GM19351 (cell line): ENCODE measurements around the gene DAB2IP.
"Not testable (repeated sequence)": the region's sequence is repeated elsewhere in the genome, so short reads cannot be mapped to it uniquely, and the experiment has no call there.

Experiments used
- ATAC-seq: cut with Tn5 transposase; IDR thresholded peaks from one replicate; pipeline ENCODE4 v1.9.1; 2021; ENCODE audit warnings: mild to moderate bottlenecking, moderate library complexity; ENCODE audit not compliant: unreplicated experiment

Gene DAB2IP

DNA sequence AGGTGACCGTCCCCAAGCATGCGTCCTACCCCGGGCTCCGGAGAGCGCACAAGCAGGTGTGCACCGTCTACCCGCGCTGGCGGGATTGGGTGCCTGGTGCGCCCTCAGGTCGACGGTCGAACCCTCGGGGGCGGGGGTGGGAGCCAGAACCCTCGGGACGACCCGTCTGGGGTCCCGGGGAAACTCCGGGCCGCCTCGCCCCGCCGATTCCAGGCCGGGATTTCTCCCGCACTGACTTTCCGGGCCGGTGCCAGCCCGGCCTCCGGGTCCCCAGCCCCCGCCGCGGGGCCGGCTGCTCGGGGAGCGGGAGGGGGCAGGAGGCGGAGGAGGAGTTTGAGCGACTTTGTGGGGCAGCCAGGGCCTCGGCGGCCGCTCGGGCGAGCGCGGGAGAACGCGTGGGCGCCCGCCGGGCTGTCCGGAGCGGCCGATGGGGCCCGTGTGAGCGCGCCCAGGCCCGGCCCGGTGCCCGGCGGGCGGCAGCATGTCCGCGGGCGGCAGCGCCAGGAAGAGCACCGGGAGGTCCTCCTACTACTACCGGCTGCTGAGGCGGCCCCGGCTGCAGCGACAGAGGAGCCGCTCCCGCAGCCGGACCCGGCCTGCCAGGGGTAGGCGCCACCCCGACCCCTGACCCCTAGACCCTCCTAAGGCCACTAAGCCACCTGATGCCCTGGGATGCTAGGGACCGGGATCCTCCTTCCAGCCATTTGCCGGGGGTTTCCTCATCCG is at the start of gene DAB2IP:
DAB2IP (plus strand) TSS at position 340 of the 726 bp plus-strand sequence; CDS start at position 482, 142 bp downstream.
- ATAC-seq, result no peak

DNA sequence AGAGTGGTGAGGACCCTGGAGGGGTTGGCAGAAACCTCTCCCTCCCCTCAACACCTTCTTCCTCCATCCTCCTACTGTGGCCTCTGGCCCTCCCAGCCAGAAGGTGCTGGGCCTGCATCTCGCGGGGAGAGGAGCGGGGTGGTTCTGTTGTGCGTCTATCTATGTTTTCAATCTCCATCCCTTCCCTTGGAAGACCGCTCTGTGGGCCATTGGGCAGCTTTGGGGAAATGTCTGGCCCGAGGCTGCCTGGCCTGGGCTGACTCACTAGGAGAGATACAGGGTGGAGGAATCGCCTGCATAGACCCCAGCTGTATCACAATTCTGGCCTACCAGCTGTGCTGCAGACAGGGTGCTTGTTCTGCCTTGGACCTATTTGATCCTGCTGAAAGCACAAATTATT is 48.4 kb upstream of the DAB2IP start:
- ATAC-seq, result no peak

DNA sequence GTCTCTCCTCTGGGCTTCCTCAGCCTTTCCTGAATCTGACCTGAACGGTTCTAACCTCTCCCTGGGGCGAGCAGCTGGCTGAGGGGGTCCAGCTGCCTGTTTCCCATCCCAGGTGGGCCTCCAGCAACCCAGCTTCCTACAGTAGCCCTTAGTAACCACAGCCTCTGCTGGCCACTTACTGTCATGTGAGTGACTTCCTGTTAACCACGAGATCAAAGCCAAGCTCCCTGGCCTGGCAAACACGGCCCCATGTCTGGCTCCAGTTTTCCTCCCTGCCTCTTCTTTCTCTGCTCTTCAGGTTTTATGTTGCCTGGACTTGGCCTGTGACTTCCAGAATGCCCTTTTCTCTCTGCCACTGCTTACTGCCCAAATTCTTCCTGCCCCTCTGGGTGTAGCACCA is 47.2 kb upstream of the DAB2IP start:
- no peak for ATAC-seq

DNA sequence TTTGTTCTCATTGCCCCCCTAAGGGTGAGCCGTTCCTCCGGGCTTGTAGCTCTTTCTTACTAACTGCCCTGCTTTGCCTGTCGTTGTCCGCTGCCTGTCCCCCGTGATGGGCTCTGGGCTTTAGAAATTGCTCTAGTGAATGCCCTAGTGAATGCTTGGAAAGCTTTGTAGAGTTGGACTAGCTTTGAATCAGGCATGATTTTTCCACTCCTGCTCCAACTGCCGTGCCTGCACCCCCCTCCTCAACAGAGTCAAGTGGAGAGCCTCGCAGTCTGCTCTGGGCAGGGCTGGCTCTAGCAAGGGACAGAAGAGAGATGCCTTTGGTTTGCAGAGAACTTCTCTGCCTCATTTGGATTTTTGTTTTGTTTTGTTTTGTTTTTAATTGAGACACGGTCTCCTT is 46.8 kb upstream of the DAB2IP start:
- ATAC-seq, result no peak

DNA sequence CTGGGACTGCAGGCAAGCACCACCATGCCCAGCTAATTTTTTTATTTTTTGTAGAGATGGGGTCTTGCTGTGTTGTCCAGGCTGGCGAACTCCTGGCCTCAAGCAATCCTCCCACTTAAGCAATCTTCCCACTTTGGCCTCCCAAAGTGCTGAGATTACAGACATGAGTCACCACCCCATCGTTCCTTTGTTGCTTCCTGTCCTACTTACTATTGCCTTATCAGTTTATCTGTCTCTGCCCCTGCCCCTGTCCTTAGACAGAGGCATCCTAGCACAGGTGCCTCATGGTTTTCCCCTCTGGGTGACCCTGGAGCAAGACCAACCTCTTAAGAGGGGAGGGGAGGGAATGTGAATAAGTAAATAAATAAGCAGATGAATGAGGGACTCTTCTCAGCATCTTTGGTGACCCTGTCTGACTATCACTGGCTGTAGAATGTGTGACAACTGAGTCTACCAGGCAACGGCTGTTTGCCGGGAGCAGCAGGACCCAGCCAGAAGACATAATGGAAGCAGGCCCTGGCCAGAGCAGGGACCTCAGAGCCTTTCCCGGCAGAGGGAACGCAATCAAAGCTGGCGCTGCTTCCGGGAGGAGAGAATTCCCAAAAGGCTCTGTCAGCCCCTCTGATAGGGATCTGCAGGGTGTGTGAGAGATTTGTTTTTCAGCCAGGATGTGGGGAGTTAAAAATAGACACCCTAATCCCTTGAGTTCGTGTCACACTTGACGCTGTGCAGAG is 43.8 kb upstream of the DAB2IP start:
- no peak for ATAC-seq

DNA sequence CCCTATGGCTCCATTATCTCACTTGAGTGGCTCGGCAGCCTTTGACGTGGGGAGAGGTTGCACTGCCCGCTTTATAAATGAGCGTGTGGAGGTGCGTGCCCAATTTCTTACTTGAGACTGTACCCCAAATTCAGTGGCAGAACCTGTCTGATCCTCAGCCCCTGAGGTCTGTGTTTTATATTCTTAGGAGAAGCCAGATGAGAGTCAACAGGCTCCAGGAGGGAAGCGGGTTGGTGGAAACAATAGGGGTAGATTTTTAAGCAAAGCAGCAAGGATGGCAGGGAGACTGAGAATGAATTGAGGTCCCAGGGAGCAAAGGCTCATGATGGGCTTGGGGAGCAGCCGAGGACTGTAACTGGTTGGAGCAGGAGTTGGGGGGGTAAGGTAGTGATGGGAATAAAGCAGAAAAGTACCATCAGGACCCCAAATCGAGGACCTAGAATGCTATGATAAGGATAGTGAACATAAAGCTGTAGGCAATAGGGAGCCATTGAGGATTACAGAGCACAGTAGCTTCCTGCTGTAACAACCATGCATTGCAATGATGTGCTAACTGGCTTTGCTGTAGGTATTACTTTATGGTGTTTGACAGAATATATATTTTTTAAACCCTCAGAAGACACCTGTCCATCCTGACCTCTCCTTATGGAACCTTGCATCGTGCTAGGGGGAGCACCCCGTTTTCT is 43.1 kb upstream of the DAB2IP start:
- no peak for ATAC-seq

DNA sequence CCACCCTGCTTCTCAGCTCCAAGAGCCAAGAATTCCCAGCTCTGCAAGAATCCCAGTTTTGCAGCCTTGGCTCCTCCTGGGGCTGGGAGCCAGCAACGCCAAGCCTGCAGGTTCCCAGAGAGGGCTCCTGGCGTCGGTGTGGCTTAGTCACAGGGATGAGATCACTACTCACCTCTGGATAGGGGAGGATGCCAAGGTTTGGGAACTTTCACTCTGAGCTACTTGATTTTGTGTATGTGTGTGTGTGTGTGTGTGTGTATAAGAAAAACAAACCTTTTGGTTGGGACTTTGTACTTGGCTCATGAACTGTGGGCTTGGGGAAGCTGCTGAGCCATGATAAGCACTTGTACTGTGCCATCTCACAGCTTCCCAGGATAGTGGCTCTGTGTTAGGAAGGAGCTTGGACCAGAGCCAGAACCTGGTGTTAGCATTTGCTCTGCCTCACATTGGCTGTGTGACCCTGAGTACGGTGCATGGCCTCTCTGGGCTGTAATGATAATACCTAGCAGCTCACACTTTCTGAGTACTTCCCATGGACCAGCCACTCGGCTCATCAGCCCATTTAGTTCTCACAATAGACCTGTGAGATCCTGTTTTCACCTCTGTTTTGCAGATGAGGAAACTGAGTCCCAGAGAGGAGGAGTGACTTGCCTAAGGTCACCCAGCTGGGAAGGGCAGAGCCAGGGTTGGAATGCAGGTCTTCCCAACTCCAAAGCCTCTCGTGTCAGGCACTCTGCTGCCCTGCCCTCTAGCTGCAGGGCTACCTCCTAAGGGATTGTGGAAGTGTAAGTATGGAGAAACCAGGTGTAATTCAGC is 41.4 kb upstream of the DAB2IP start:
- ATAC-seq, result no peak

DNA sequence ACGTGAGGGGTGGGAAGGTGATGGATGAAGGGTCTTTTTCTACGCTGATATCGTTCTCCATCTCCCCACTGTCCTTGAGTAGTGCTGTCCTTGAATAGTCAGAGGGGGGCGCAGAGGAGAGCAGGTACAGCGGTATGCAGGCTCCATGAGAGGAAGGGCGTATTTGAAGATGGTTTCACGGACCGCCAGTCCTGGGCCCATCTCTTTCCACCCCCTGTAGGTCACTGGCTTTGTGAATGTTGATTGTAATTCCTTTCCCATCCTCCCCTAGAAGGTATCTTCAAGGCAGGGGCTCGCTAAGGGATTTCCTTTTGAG is 40.8 kb upstream of the DAB2IP start:
- no peak for ATAC-seq

DNA sequence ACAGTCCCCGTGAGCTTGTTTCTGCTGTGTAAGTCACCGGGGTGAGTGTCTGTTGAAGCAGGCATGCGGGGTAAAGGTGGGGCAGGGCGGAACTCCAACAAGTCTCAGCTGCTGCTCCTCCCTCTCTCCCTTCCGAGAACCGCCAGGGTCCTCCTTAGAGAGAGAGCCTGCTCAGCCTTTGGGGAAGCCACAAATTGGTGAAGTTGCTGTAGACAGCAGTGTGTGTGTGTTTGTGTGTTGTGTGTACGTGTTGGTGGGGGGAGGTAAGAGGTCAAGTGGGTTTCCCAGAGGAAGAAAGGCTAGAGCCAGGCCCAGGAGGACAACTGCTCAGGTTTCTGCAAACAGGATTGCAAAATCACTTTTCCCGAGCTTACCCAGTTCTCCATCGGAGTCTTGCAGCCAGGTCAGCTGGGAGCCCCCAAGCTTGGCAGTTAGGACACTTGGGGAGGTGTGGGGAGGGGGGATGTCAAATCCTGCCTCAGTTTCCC is 38.9 kb upstream of the DAB2IP start:
- no peak for ATAC-seq

DNA sequence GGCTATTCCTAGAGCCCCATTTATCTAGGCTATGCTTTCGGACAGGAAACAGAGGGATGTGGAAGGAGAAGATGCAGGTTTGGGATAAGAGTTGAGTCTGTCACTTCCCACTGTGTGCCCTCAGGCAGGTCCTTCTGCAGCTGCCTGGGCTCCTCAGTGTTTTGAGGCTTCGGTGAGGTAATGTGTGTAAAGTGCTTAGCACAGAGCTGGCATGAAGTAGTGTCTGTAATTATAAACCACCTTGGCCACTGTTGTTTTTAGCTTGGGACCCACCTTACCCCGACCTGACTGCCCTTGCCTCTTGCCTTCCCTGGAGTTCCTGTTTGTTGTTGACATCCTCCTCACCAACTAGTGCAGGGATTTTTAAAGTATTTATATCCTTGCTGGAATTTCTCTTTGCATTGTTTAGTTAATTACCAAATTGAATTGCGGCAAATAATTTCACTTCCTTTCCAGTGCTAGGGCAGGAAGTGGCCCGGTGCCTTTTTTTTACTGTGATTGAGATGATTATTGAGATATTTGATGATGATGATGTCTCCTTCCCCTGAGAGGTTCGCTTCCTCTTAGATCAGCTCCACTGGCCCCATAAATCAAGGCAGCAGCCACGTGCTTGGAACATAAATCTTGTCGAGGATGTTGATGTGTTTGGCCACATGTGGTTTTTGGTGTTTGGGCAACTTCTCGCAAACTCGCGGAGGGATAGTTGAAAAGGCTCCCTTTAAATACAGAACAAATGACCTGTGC is 38.3 kb upstream of the DAB2IP start:
- no peak for ATAC-seq

DNA sequence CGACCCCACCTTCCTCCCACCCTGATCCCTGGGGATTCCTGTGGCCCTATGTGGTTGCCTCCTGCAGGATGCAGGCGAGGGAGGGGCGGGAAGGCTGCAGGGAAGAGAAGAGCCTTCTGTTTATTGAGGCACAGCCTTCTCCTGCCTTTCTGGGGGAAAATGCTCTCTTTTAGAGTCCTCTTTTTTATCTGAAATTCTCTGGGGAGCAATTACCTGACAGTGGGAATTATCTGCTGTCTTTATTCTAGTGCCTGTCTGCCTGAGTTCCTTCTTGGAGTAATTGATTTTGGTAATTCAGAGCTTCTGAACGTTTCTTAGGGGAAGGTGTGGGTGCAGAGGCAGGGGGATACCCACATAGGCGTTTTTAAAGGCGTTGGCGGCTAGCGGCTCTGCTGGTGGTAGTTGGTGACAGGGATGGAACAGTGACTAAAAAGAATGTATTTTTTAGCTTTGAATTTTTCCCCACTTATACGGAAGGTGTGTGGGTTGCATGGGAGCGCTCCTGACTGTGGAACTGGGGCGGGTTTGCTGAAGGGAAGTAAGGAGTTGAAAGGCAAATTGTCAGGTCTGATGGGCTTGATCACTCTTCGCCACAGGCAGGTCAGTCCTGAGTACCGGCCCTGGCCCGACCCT is 35.2 kb upstream of the DAB2IP start:
- ATAC-seq, result no peak

DNA sequence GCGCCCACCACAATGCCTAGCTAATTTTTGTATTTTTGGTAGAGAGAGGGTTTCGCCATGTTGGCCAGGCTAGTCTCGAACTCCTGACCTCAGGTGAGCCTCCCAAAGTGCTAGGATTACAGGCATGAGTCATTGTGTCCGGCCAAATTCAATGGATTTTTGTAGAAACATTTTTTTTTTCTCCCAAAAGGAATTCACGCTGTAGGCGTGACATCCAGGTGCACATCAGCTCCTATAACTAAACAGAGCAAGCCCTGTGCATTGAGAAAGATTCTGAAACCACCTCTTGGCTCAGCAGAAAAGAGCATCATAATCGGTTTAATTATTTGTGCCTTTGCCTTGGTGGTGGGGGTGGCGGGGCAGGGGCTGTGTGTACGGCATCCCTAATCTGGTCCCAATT is 32.9 kb upstream of the DAB2IP start:
- ATAC-seq, result no peak

DNA sequence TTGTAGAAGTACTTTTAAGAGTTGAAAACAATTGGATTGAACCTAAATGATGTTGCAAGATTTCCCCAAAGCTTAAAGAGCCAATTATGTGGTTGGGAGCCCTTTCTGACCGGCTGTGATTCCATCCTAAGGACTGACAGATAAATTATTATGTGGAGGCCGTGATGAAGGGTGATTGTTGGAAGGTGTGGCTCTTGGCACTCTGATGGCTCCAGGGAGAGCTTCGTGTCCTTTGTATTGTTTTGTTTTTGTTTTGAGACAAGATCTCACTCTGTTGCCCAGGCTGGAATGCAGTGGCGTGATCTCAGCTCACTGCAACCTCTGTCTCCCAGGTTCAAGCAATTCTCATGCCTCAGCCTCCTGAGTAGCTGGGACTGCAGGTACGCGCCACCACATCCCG is 32.5 kb upstream of the DAB2IP start:
- not testable (repeated sequence) for ATAC-seq

DNA sequence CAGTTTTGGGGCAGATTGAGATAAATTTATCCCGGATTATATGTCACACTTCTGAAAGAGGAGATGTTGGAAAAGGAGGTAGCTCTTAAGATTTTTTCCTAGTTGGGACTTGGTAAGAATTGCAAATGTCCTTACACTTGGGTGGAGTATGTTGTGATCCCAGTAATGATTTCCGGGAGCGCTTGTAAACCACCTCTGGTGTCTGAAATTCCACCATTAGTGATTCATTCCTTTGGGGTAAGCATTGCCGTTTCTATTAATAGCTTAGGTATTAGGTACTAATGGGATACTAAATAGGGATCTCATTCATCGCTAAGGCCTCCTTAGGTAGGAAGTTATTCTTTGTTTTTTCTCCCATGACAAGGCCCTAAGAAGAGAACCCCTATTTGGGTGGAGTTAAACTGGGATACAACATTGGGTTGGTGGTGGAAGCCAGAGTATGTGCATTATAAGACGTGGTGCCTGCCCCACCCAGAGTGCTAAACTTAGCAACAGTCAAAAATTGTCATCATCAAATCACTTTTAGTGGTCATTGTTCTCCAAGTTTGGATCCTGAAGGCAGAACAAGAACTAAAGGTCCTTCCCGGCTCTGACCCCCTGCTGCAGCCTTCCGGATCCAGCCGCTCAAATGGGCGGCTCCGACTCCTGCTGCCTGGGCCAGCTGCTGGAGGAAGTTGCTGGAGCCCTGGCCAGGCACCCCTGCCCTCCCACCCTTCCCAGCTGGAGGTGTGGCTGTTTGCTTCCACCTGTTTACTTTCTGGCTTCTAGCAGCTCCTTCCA is 31.7 kb upstream of the DAB2IP start:
- ATAC-seq, result no peak

DNA sequence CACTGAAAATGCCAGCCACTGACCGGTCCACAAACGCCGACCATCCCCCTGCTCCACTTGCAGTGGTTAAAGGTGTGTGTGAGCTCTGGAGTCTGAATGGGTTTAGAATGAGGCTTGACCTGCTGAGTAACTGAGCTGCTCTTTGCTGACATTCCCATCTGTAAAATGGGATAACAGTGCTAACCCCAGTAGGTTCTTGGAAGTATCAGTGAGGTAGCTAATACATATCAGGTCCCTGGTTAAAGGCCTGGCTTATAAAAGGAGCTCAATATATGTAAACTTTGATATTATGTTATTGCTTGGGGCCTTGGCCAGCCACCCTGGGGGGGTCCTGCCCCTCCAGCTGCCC is 31.1 kb upstream of the DAB2IP start:
- ATAC-seq, result no peak

DNA sequence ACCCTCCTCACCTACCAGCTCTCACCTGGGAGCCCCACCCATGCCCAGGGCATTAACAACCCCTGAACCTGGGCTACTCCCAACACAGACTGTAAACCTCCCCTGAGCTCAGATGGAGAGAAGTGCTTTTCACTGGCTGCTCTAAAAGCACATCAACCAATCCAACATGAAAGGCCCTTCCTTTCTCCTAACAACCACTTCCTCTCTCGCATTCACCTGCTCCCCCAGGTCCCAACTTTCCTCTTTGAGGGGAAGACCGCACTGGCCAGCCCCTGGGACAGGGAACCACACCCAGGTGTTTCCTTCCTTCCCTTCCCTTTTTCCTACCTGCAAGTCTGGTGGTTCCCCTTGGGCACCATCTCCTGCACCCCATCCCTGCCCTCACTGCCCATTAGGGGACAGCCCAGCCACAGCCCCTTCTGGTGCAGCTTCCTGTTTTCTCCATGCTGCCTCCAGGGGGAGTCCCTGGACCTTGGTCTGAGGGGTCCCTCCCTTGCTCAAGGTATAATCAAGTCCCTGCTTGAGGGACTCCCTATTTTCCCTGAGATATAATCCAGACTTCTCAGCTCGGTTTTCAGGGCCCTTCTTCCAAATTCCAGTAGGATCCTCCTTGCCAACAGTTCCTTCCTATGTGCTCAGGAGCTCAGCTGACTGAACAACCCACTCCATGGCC is 30.5 kb upstream of the DAB2IP start:
- no peak for ATAC-seq

DNA sequence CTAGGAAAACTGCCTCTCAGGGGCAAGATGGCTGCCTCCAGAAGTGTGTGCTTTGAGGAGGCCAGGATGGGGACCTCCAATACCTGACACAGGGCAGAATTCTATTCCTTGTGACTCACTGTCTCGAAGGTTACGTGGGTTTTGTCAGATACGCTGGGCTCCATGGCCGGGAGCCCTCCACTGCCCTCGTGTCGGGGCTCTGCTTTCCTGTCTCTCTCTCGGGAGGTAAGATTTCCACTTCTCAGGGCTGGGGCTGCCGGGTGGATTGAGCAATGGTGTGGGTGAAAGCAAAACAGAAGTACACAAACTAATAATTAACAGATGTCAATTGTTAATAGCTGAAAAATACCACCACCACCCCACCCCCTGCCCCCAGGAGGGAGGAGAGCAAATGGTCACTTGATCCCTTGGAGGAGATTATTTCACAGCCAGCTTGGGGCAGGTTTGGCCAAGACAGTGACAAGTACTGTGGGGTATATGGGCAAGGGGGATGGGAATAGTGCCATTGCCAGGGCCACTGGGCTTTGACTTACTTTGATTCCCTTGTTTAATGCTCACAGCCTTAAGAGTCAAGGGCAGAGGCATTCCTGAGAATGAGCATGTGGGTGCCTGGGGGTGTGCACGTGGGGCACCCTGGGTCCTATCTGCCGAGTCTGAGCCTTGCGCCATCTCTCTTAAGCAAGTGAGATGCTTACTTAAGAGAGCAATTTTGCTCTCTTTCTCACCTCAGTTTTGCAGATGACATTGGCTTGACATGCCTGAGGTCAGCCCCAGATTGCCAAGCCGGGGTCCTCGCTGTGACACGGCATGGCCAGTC is 28.8 kb upstream of the DAB2IP start:
- ATAC-seq, result no peak

DNA sequence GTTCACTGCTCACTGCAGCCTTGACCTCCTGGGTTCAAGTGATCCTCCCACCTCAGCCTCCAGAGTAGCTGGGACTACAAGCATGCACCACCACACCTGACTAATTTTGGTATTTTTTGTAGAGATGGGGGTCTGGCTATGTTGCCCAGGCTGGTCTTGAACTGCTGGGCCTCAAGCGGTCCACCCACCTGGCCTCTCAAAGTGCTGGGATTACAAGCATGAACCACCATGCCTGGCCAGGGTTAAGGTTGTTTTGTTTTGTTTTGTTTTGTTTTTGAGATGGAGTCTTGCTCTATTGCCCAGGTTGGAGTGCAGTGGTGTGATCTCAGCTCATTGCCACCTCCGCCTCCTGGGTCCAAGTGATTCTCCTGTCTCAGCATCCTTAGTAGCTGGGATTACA is 28.0 kb upstream of the DAB2IP start:
- ATAC-seq, result not testable (repeated sequence)
